ENCODE results near the gene CFAP210.

The CFAP210 gene

DNA sequence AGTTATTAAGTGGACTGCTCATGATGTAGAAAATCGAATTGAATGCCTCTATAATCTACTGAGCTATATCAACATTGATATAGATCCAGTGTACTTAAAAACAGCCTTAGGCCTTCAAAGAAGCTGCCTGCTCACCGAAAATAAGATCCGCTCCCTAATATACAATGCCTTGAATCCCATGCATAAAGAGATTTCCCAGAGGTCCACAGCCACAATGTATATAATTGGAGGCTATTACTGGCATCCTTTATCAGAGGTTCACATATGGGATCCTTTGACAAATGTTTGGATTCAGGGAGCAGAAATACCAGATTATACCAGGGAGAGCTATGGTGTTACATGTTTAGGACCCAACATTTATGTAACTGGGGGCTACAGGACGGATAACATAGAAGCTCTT, 41.4 kb upstream of the CFAP210 start:
- no peak overlapping the region for H2BK15ac ChIP-seq (replicated peaks; ENCODE audit: low read depth)
- no peak overlapping the region for H3K4me2 ChIP-seq (ENCODE audit: low read length)
- peaks cover 9% of the 10 kb centered on the region for H3K79me1 ChIP-seq (ENCODE audit: low read length)
- H3K9ac ChIP-seq (ENCODE audit: low read length), result no peak overlapping the region
- no peak overlapping the region for H3K56ac ChIP-seq (ENCODE audit: low read length)
- H3K79me2 ChIP-seq (ENCODE audit: control insufficient read depth, insufficient read depth, low read length), result peaks cover 12% of the 10 kb centered on the region
- H2AK5ac ChIP-seq (ENCODE audit: low read length), result no peak overlapping the region
- H3K27ac ChIP-seq (ENCODE audit: low read depth, low read length), result no peak overlapping the region
- H4K8ac ChIP-seq (ENCODE audit: low read depth, low read length), result no peak overlapping the region
- WGBS (ENCODE audit: extremely low coverage, insufficient coverage, low lambda C conversion rate), result no CpG with 5 or more reads among the region's 4 CpGs
- no peak overlapping the region for H3K23ac ChIP-seq (ENCODE audit: low read length)
- H3K18ac ChIP-seq (ENCODE audit: low read length), result no peak overlapping the region
- H3K4me1 ChIP-seq (ENCODE audit: control insufficient read depth, low read depth, low read length), result no peaks in the 10 kb centered on the region
- no peaks in the 10 kb centered on the region for H3K27me3 ChIP-seq (ENCODE audit: insufficient read depth, low read length, poor library complexity)
- no peak overlapping the region for H2BK5ac ChIP-seq (ENCODE audit: low read length)
- H3K4ac ChIP-seq (ENCODE audit: low read depth, low read length), result no peak overlapping the region
- H3K36me3 ChIP-seq (ENCODE audit: control insufficient read depth, insufficient read depth, low read length), result peaks cover 1% of the 10 kb centered on the region
- no peak overlapping the region for H2BK120ac ChIP-seq (ENCODE audit: low read depth, low read length)
- no peak for DNase-seq
- H3K4me3 ChIP-seq (ENCODE audit: low read length), result no peak overlapping the region
- no peak overlapping the region for H4K5ac ChIP-seq (ENCODE audit: low read length)

DNA sequence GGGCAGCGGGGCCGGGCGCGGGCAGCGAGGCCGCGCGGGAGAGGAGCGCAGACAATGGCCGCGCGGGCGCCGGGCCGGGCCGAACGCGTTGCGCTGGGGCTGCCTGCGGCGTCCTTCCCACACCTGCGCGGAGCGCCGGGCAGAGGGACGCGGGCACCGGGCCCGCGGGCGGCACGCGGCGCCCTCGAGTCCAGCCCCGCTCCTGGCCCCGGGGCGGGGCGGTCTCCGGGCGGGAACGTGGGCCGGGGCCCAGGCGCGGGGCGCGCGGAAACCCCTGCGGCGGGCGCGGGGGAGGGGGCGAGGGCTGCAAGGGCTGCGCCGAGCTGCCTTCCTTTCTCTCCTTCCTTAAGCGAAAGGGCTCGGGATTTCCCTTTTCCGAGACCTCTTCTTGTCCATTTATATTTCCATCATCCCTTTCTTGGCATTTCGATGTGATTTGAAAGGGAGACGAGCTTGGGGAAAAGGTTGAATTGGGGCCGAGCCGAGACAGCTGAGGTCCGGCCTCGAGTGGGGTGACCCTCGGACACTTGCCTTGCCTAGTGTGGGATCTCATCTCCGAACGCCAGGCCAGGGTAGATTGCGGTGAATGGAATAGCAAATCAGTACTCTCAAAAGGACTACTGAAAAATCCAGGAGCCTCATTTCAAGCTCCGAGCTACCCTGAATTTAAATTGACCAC, 40.1 kb upstream of the CFAP210 start:
- H3K79me1 ChIP-seq (ENCODE audit: low read length), result peaks cover 9% of the 10 kb centered on the region
- WGBS (ENCODE audit: extremely low coverage, insufficient coverage, low lambda C conversion rate), result no CpG with 5 or more reads among the region's 69 CpGs
- H2AK5ac ChIP-seq (ENCODE audit: low read length), result no peak overlapping the region
- peaks cover 12% of the 10 kb centered on the region for H3K79me2 ChIP-seq (ENCODE audit: control insufficient read depth, insufficient read depth, low read length)
- H4K8ac ChIP-seq (ENCODE audit: low read depth, low read length), result no peak overlapping the region
- H2BK120ac ChIP-seq (ENCODE audit: low read depth, low read length), result peak overlapping the region; percentile 0
- H3K9ac ChIP-seq (ENCODE audit: low read length), result peak overlapping the region; percentile 87
- peak; percentile 57 for DNase-seq
- H4K5ac ChIP-seq (ENCODE audit: low read length), result no peak overlapping the region
- H3K4me3 ChIP-seq (ENCODE audit: low read length), result peak overlapping the region; percentile 16
- no peak overlapping the region for H2BK5ac ChIP-seq (ENCODE audit: low read length)
- H3K27me3 ChIP-seq (ENCODE audit: insufficient read depth, low read length, poor library complexity), result no peaks in the 10 kb centered on the region
- no peaks in the 10 kb centered on the region for H3K4me1 ChIP-seq (ENCODE audit: control insufficient read depth, low read depth, low read length)
- H3K4me2 ChIP-seq (ENCODE audit: low read length), result peak overlapping the region; percentile 82
- peaks cover 1% of the 10 kb centered on the region for H3K36me3 ChIP-seq (ENCODE audit: control insufficient read depth, insufficient read depth, low read length)
- peak overlapping the region; percentile 77 for H3K18ac ChIP-seq (ENCODE audit: low read length)
- no peak overlapping the region for H2BK15ac ChIP-seq (replicated peaks; ENCODE audit: low read depth)
- H3K23ac ChIP-seq (ENCODE audit: low read length), result no peak overlapping the region
- peak overlapping the region; percentile 96 for H3K4ac ChIP-seq (ENCODE audit: low read depth, low read length)
- H3K27ac ChIP-seq (ENCODE audit: low read depth, low read length), result no peak overlapping the region
- peak overlapping the region; percentile 87 for H3K56ac ChIP-seq (ENCODE audit: low read length)

DNA sequence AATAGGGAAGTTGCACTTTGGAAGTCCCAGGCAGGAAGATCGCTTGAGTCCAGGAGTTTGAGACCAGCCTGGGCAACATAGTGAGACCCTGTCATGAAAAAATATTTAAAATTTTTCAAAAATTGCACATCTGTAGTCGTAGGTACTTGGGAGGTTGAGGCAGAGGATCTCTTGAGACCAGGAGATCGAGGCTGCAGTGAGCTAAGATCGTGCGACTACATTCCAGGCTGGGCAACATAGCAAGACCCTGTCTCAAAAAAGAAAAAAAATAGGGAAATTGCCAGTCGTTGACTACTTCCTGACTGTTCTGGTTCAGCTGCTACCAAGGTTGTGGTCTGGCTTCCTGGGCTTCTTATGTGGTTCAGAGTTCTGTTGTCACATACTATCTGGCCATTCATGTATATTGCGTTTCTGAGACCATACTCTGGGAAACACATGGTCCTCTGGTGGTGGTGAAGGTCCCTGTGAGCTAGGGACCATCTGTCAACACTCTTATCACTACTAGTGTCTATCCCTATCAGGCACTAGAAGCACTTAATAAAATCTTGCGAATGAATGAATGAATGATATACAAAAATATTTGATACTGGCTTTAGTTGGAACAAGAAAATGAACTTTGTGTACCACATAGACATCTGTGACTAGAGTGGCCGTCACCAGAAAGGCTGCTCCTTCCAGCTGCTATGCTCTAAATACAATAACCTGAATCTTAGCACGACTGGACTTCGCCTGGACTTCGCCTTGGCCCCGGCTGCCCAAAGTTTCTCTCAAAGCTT, 38.6 kb upstream of the CFAP210 start:
- H3K4ac ChIP-seq (ENCODE audit: low read depth, low read length), result no peak overlapping the region
- H3K79me1 ChIP-seq (ENCODE audit: low read length), result peaks cover 7% of the 10 kb centered on the region
- DNase-seq, result no peak
- H3K9ac ChIP-seq (ENCODE audit: low read length), result peak overlapping the region; percentile 87
- H3K18ac ChIP-seq (ENCODE audit: low read length), result no peak overlapping the region
- peak overlapping the region; percentile 32 for H3K4me3 ChIP-seq (ENCODE audit: low read length)
- no peak overlapping the region for H4K8ac ChIP-seq (ENCODE audit: low read depth, low read length)
- no CpG with 5 or more reads among the region's 13 CpGs for WGBS (ENCODE audit: extremely low coverage, insufficient coverage, low lambda C conversion rate)
- no peaks in the 10 kb centered on the region for H3K4me1 ChIP-seq (ENCODE audit: control insufficient read depth, low read depth, low read length)
- H2AK5ac ChIP-seq (ENCODE audit: low read length), result no peak overlapping the region
- peak overlapping the region; percentile 87 for H3K56ac ChIP-seq (ENCODE audit: low read length)
- H3K27ac ChIP-seq (ENCODE audit: low read depth, low read length), result no peak overlapping the region
- H3K23ac ChIP-seq (ENCODE audit: low read length), result no peak overlapping the region
- H2BK15ac ChIP-seq (replicated peaks; ENCODE audit: low read depth), result no peak overlapping the region
- H3K27me3 ChIP-seq (ENCODE audit: insufficient read depth, low read length, poor library complexity), result no peaks in the 10 kb centered on the region
- H2BK120ac ChIP-seq (ENCODE audit: low read depth, low read length), result no peak overlapping the region
- no peaks in the 10 kb centered on the region for H3K36me3 ChIP-seq (ENCODE audit: control insufficient read depth, insufficient read depth, low read length)
- H3K4me2 ChIP-seq (ENCODE audit: low read length), result peak overlapping the region; percentile 85
- no peak overlapping the region for H2BK5ac ChIP-seq (ENCODE audit: low read length)
- H4K5ac ChIP-seq (ENCODE audit: low read length), result no peak overlapping the region
- H3K79me2 ChIP-seq (ENCODE audit: control insufficient read depth, insufficient read depth, low read length), result peaks cover 11% of the 10 kb centered on the region

DNA sequence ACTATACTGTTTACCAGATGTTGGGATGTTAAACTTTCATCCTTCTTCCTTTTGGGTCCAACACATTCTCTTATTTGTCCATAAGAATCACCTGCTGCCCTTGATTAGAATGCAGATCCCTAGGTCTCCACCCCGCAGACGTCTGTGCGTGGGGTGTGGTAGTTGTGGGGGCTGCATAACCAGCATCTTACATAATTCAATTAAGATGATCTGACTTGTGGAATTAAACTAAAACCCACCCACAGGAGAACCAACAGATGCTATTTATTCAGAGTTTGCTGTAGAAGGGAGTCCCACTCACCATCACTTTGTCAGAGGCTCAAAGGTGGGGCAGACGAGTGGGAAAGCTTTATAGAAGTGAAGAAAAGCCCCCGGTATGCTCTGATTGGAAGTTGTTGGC, 37.9 kb upstream of the CFAP210 start:
- H3K23ac ChIP-seq (ENCODE audit: low read length), result no peak overlapping the region
- H2BK120ac ChIP-seq (ENCODE audit: low read depth, low read length), result no peak overlapping the region
- H3K56ac ChIP-seq (ENCODE audit: low read length), result no peak overlapping the region
- DNase-seq, result no peak
- H3K79me2 ChIP-seq (ENCODE audit: control insufficient read depth, insufficient read depth, low read length), result peaks cover 8% of the 10 kb centered on the region
- no peaks in the 10 kb centered on the region for H3K36me3 ChIP-seq (ENCODE audit: control insufficient read depth, insufficient read depth, low read length)
- no peak overlapping the region for H2BK5ac ChIP-seq (ENCODE audit: low read length)
- no peaks in the 10 kb centered on the region for H3K27me3 ChIP-seq (ENCODE audit: insufficient read depth, low read length, poor library complexity)
- H4K8ac ChIP-seq (ENCODE audit: low read depth, low read length), result no peak overlapping the region
- peaks cover 6% of the 10 kb centered on the region for H3K79me1 ChIP-seq (ENCODE audit: low read length)
- no peak overlapping the region for H3K18ac ChIP-seq (ENCODE audit: low read length)
- H4K5ac ChIP-seq (ENCODE audit: low read length), result no peak overlapping the region
- H2BK15ac ChIP-seq (replicated peaks; ENCODE audit: low read depth), result no peak overlapping the region
- H2AK5ac ChIP-seq (ENCODE audit: low read length), result no peak overlapping the region
- H3K27ac ChIP-seq (ENCODE audit: low read depth, low read length), result no peak overlapping the region
- H3K4me3 ChIP-seq (ENCODE audit: low read length), result no peak overlapping the region
- no peaks in the 10 kb centered on the region for H3K4me1 ChIP-seq (ENCODE audit: control insufficient read depth, low read depth, low read length)
- no CpG with 5 or more reads among the region's 5 CpGs for WGBS (ENCODE audit: extremely low coverage, insufficient coverage, low lambda C conversion rate)
- no peak overlapping the region for H3K4me2 ChIP-seq (ENCODE audit: low read length)
- no peak overlapping the region for H3K9ac ChIP-seq (ENCODE audit: low read length)
- H3K4ac ChIP-seq (ENCODE audit: low read depth, low read length), result no peak overlapping the region

DNA sequence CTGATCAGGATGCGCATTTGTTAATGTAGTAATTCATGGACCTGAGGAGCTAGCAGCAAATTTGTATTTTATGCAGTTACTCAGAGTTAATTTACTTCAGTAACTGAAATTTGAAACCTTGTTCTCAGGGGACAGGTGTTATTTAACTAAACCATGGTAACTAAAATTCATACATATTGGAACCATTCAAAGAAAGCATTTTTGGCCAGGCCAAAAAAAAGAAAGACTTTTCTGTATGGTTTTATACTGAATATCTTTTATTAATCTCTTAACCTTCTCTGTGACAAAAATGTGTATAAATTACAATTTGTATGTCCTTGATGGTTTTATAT, 35.0 kb upstream of the CFAP210 start:
- no peak for DNase-seq
- Histone ChIP-seq H3K79me1 (ENCODE audit: low read length) (no peaks in the 10 kb centered on the region), H3K18ac (ENCODE audit: low read length) (no peak overlapping the region), H3K27me3 (ENCODE audit: insufficient read depth, low read length, poor library complexity) (no peaks in the 10 kb centered on the region), H3K23ac (ENCODE audit: low read length) (no peak overlapping the region), H2BK120ac (ENCODE audit: low read depth, low read length) (no peak overlapping the region), H3K4me2 (ENCODE audit: low read length) (no peak overlapping the region), H3K9ac (ENCODE audit: low read length) (no peak overlapping the region), H3K36me3 (ENCODE audit: control insufficient read depth, insufficient read depth, low read length) (no peaks in the 10 kb centered on the region), H3K4ac (ENCODE audit: low read depth, low read length) (no peak overlapping the region), H2BK5ac (ENCODE audit: low read length) (no peak overlapping the region), H3K27ac (ENCODE audit: low read depth, low read length) (no peak overlapping the region), H3K79me2 (ENCODE audit: control insufficient read depth, insufficient read depth, low read length) (no peaks in the 10 kb centered on the region), H3K4me3 (ENCODE audit: low read length) (no peak overlapping the region), H3K4me1 (ENCODE audit: control insufficient read depth, low read depth, low read length) (no peaks in the 10 kb centered on the region), H3K56ac (ENCODE audit: low read length) (no peak overlapping the region), H4K8ac (ENCODE audit: low read depth, low read length) (no peak overlapping the region), H2AK5ac (ENCODE audit: low read length) (no peak overlapping the region), H4K5ac (ENCODE audit: low read length) (no peak overlapping the region), H2BK15ac (replicated peaks; ENCODE audit: low read depth) (no peak overlapping the region)
- no CpG with 5 or more reads among the region's 1 CpG for WGBS (ENCODE audit: extremely low coverage, insufficient coverage, low lambda C conversion rate)

Measured in mesendoderm (in vitro differentiated cells).